Mononuclear cell (primary cell): ENCODE measurements around the gene SRSF12. TPM values are rescaled to one million over a fixed set of nuclear protein-coding genes. Genes with fewer than 3 reads are reported as not detected.
"Not testable (repeated sequence)": the region's sequence is repeated elsewhere in the genome, so short reads cannot be mapped to it uniquely, and the experiment has no call there.

ENCODE experiments used
- H3K27me3 ChIP-seq: 2 replicates; pipeline ENCODE4 v1.6.0; 2011; ENCODE audit warnings: low read length, control low read depth; ENCODE audit not compliant: insufficient read depth
- H3K4me1 ChIP-seq: 2 replicates; pipeline ENCODE4 v1.5.1; 2011; ENCODE audit warnings: mild to moderate bottlenecking, low read length, control low read depth; ENCODE audit not compliant: insufficient read depth
- H3K4me3 ChIP-seq: 2 replicates; pipeline ENCODE4 v1.5.1; 2011; ENCODE audit warnings: mild to moderate bottlenecking, low read length, moderate library complexity
- H3K9me3 ChIP-seq: 2 replicates; pipeline ENCODE4 v1.5.1; 2011; ENCODE audit warnings: low read depth, mild to moderate bottlenecking, control low read depth, low read length
- total RNA-seq: library from RNA; depleted of rRNA; stranded (reverse); fragments of >200 nt; gene quantifications from one replicate; pipeline ENCODE4 v1.2.3, GENCODE V29; 2012

The SRSF12 gene
- total RNA-seq, 1 donor, result not detected

- H3K4me3 ChIP-seq, result no peak overlapping the region
- H3K27me3 ChIP-seq, result no peaks in the 10 kb centered on the region
- H3K9me3 ChIP-seq, result no peaks in the 10 kb centered on the region
- H3K4me1 ChIP-seq, result peaks cover 4% of the 10 kb centered on the region
Measured at GRCh38 chr6:89139509-89140346, 21.9 kb upstream of the SRSF12 start.

GRCh38 chr6:89138173-89138572 lies 20.3 kb upstream of the SRSF12 start:
- Histone ChIP-seq H3K4me3 (no peak overlapping the region), H3K9me3 (no peaks in the 10 kb centered on the region), H3K27me3 (no peaks in the 10 kb centered on the region), H3K4me1 (no peaks in the 10 kb centered on the region)

- no peaks in the 10 kb centered on the region for H3K9me3 ChIP-seq
- H3K4me3 ChIP-seq, result no peak overlapping the region
- H3K4me1 ChIP-seq, result peaks cover 4% of the 10 kb centered on the region
- H3K27me3 ChIP-seq, result no peaks in the 10 kb centered on the region
Measured at GRCh38 chr6:89134723-89135122, 16.9 kb upstream of the SRSF12 start.

- Histone ChIP-seq H3K27me3 (no peaks in the 10 kb centered on the region), H3K4me1 (peaks cover 4% of the 10 kb centered on the region), H3K4me3 (no peak overlapping the region), H3K9me3 (no peaks in the 10 kb centered on the region)
Measured at GRCh38 chr6:89133981-89134380, 16.1 kb upstream of the SRSF12 start.

GRCh38 chr6:89132057-89132456 lies 14.2 kb upstream of the SRSF12 start:
- no peak overlapping the region for H3K4me3 ChIP-seq
- H3K9me3 ChIP-seq, result no peaks in the 10 kb centered on the region
- no peaks in the 10 kb centered on the region for H3K27me3 ChIP-seq
- H3K4me1 ChIP-seq, result peaks cover 4% of the 10 kb centered on the region

GRCh38 chr6:89131599-89131998 lies 13.7 kb upstream of the SRSF12 start:
- H3K27me3 ChIP-seq, result no peaks in the 10 kb centered on the region
- H3K4me3 ChIP-seq, result no peak overlapping the region
- H3K9me3 ChIP-seq, result no peaks in the 10 kb centered on the region
- H3K4me1 ChIP-seq, result peaks cover 4% of the 10 kb centered on the region

- not testable (repeated sequence) for H3K9me3 ChIP-seq, H3K4me3 ChIP-seq, H3K27me3 ChIP-seq, H3K4me1 ChIP-seq
Measured at GRCh38 chr6:89128256-89128671, 10.4 kb upstream of the SRSF12 start.

- no peaks in the 10 kb centered on the region for H3K9me3 ChIP-seq
- H3K27me3 ChIP-seq, result no peaks in the 10 kb centered on the region
- H3K4me3 ChIP-seq, result no peak overlapping the region
- H3K4me1 ChIP-seq, result no peaks in the 10 kb centered on the region
Measured at GRCh38 chr6:89122625-89123024, 4.8 kb upstream of the SRSF12 start.

GRCh38 chr6:89121934-89122333 lies 4.1 kb upstream of the SRSF12 start:
- no peak overlapping the region for H3K4me3 ChIP-seq
- peaks cover 4% of the 10 kb centered on the region for H3K4me1 ChIP-seq
- no peaks in the 10 kb centered on the region for H3K27me3 ChIP-seq
- no peaks in the 10 kb centered on the region for H3K9me3 ChIP-seq

GRCh38 chr6:89120371-89120770 lies 2.5 kb upstream of the SRSF12 start:
- Histone ChIP-seq H3K27me3 (no peaks in the 10 kb centered on the region), H3K4me3 (no peak overlapping the region), H3K9me3 (no peaks in the 10 kb centered on the region), H3K4me1 (peaks cover 8% of the 10 kb centered on the region)

GRCh38 chr6:89118931-89119330 lies 1.1 kb upstream of the SRSF12 start:
- Histone ChIP-seq H3K4me3 (no peak overlapping the region), H3K4me1 (peaks cover 8% of the 10 kb centered on the region), H3K27me3 (no peaks in the 10 kb centered on the region), H3K9me3 (no peaks in the 10 kb centered on the region)

- Histone ChIP-seq H3K27me3 (no peaks in the 10 kb centered on the region), H3K4me1 (peaks cover 8% of the 10 kb centered on the region), H3K9me3 (no peaks in the 10 kb centered on the region), H3K4me3 (no peak overlapping the region)
Measured at GRCh38 chr6:89116702-89117101, 1.2 kb downstream of the SRSF12 start.

- Histone ChIP-seq H3K4me1 (peaks cover 3% of the 10 kb centered on the region), H3K4me3 (no peak overlapping the region), H3K27me3 (no peaks in the 10 kb centered on the region), H3K9me3 (no peaks in the 10 kb centered on the region)
Measured at GRCh38 chr6:89111933-89112332, 5.9 kb downstream of the SRSF12 start.

GRCh38 chr6:89110284-89110683 lies 7.6 kb downstream of the SRSF12 start:
- Histone ChIP-seq H3K4me3 (no peak overlapping the region), H3K4me1 (no peaks in the 10 kb centered on the region), H3K27me3 (no peaks in the 10 kb centered on the region), H3K9me3 (no peaks in the 10 kb centered on the region)

- Histone ChIP-seq H3K4me3 (no peak overlapping the region), H3K27me3 (no peaks in the 10 kb centered on the region), H3K9me3 (no peaks in the 10 kb centered on the region), H3K4me1 (no peaks in the 10 kb centered on the region)
Measured at GRCh38 chr6:89100114-89100513, 17.8 kb downstream of the SRSF12 start.

GRCh38 chr6:89098461-89098860 lies 19.4 kb downstream of the SRSF12 start:
- no peaks in the 10 kb centered on the region for H3K9me3 ChIP-seq
- no peak overlapping the region for H3K4me3 ChIP-seq
- H3K27me3 ChIP-seq, result no peaks in the 10 kb centered on the region
- no peaks in the 10 kb centered on the region for H3K4me1 ChIP-seq
